Uterus (tissue), 2 donors: ENCODE measurements around the gene ELMO1.

ENCODE experiments used
- POLR2A ChIP-seq, 2 donors: fragments of 450-650 bp; IDR thresholded peaks; one replicate each; pipeline ENCODE4 v1.6.1; 2016; ENCODE audit warnings: antibody characterized with exemption in 2 of 2, mild to moderate bottlenecking in 1 of 2, moderate library complexity in 1 of 2
- TF ChIP-seq, protein P1 (sequence below), 4 experiments: fragments of 200-600 bp in 2 of 4; fragments of 450-650 bp in 2 of 4; sonication (generic) in 2 of 4; IDR thresholded peaks; one replicate each; pipeline ENCODE4 v1.5.1; 2016 to 2019; ENCODE audit warnings: antibody characterized with exemption in 4 of 4, mild to moderate bottlenecking in 2 of 4, moderate library complexity in 1 of 4

GRCh38 chr7:36960105-36960504 lies 488.6 kb downstream of the ELMO1 start:
- TF ChIP-seq, protein P1, sequence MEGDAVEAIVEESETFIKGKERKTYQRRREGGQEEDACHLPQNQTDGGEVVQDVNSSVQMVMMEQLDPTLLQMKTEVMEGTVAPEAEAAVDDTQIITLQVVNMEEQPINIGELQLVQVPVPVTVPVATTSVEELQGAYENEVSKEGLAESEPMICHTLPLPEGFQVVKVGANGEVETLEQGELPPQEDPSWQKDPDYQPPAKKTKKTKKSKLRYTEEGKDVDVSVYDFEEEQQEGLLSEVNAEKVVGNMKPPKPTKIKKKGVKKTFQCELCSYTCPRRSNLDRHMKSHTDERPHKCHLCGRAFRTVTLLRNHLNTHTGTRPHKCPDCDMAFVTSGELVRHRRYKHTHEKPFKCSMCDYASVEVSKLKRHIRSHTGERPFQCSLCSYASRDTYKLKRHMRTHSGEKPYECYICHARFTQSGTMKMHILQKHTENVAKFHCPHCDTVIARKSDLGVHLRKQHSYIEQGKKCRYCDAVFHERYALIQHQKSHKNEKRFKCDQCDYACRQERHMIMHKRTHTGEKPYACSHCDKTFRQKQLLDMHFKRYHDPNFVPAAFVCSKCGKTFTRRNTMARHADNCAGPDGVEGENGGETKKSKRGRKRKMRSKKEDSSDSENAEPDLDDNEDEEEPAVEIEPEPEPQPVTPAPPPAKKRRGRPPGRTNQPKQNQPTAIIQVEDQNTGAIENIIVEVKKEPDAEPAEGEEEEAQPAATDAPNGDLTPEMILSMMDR (IDR thresholded peaks at IDR 0.05): no peak
- no peak for TF ChIP-seq POLR2A (IDR thresholded peaks at IDR 0.05)
